IMR-90 (cell line): Measurements from ENCODE around the gene DHX29. TPM values are rescaled to one million over a fixed set of nuclear protein-coding genes. Genes with fewer than 3 reads are reported as not detected.

Experiments
- ATAC-seq: fragments of 200-7000 bp; cut with Tn5 transposase; 2 replicates; pipeline ENCODE4 v1.9.1; 2020; ENCODE audit warnings: low read depth, mild to moderate bottlenecking, moderate library complexity
- BruUV-seq: library from RNA; stranded (reverse); fragments of 400-500 nt; replicated peaks from 2 replicates; lab custom pipeline; 2021; lab: Mats Ljungman, UMichigan
- CTCF ChIA-PET: fragments of 300-600 bp; formaldehyde crosslinking; extraction: SDS; loops from one replicate; lab custom pipeline; 2021; ENCODE audit warnings: antibody characterized with exemption; lab: Yijun Ruan, JAX
- POLR2A ChIA-PET: fragments of 300-600 bp; sonication (Branson Sonifier 250); formaldehyde crosslinking; loops from one replicate; lab custom pipeline; 2022; ENCODE audit warnings: antibody characterized with exemption; ENCODE audit not compliant: unreplicated experiment; lab: Charles Lee
- DNase-seq: peaks from one replicate; pipeline ENCODE4 v3.0.0; 2013
- H2AFZ ChIP-seq: replicated peaks from 2 replicates; pipeline ENCODE3; 2013; ENCODE audit warnings: low read length, mild to moderate bottlenecking; ENCODE audit not compliant: poor library complexity
- H2AK5ac ChIP-seq: 2 replicates; pipeline ENCODE4 v1.6.1; 2013; ENCODE audit warnings: low read depth, low read length, inconsistent platforms
- H2AK9ac ChIP-seq: replicated peaks from 2 replicates; pipeline ENCODE3; 2013; ENCODE audit warnings: mild to moderate bottlenecking, low read depth, low read length, moderate library complexity; ENCODE audit not compliant: poor library complexity
- H2BK120ac ChIP-seq: 2 replicates; pipeline ENCODE4 v1.6.1; 2013; ENCODE audit warnings: low read depth, low read length, inconsistent platforms
- H2BK15ac ChIP-seq: 3 replicates; pipeline ENCODE4 v1.6.1; 2013; ENCODE audit warnings: low read depth, low read length, inconsistent platforms
- H2BK20ac ChIP-seq: 2 replicates; pipeline ENCODE4 v1.6.1; 2013; ENCODE audit warnings: low read depth, mild to moderate bottlenecking, inconsistent platforms, low read length, moderate library complexity
- H2BK5ac ChIP-seq: 2 replicates; pipeline ENCODE4 v1.6.1; 2013; ENCODE audit warnings: mild to moderate bottlenecking, low read depth, low read length, inconsistent platforms; ENCODE audit not compliant: poor library complexity, severe bottlenecking
- H3K14ac ChIP-seq: replicated peaks from 2 replicates; pipeline ENCODE4 v1.6.1; 2013; ENCODE audit warnings: low read depth, low read length, inconsistent platforms
- H3K18ac ChIP-seq: 2 replicates; pipeline ENCODE4 v1.6.1; 2013; ENCODE audit warnings: low read depth, low read length, control low read depth
- H3K23ac ChIP-seq: 2 replicates; pipeline ENCODE4 v1.6.1; 2013; ENCODE audit warnings: low read depth, low read length, inconsistent platforms
- H3K27ac ChIP-seq: 2 replicates; pipeline ENCODE4 v1.5.1; 2013; ENCODE audit warnings: mild to moderate bottlenecking, control low read depth, low read length; ENCODE audit not compliant: insufficient read depth
- H3K27me3 ChIP-seq: 2 replicates; pipeline ENCODE4 v1.6.1; 2013; ENCODE audit warnings: low read length; ENCODE audit not compliant: control insufficient read depth, insufficient read depth
- H3K36me3 ChIP-seq: 2 replicates; pipeline ENCODE4 v1.6.1; 2013; ENCODE audit warnings: low read length, mixed read lengths; ENCODE audit not compliant: control insufficient read depth, insufficient read depth
- H3K4ac ChIP-seq: 2 replicates; pipeline ENCODE4 v1.6.1; 2013; ENCODE audit warnings: low read depth, low read length, inconsistent platforms
- H3K4me1 ChIP-seq: 2 replicates; pipeline ENCODE4 v1.6.1; 2013; ENCODE audit warnings: low read length, mixed read lengths; ENCODE audit not compliant: control insufficient read depth, insufficient read depth
- H3K4me2 ChIP-seq: 2 replicates; pipeline ENCODE4 v1.6.1; 2013; ENCODE audit warnings: low read depth, mild to moderate bottlenecking, control low read depth, low read length, moderate library complexity
- H3K4me3 ChIP-seq: 2 replicates; pipeline ENCODE4 v1.5.1; 2013; ENCODE audit warnings: low read depth, mild to moderate bottlenecking, control low read depth, low read length, moderate library complexity; ENCODE audit not compliant: insufficient read depth
- H3K56ac ChIP-seq: 2 replicates; pipeline ENCODE4 v1.6.1; 2013; ENCODE audit warnings: low read length, inconsistent platforms; ENCODE audit not compliant: insufficient read depth; ENCODE audit errors: extremely low read depth
- H3K79me1 ChIP-seq, 2 experiments: 2 replicates each; pipeline ENCODE4 v1.6.1; 2013; ENCODE audit warnings: low read length in 2 of 2, inconsistent platforms in 1 of 2, low read depth in 1 of 2
- H3K9ac ChIP-seq: 2 replicates; pipeline ENCODE4 v1.6.1; 2013; ENCODE audit warnings: low read depth, low read length, control low read depth
- H3K9me1 ChIP-seq: 2 replicates; pipeline ENCODE4 v1.6.1; 2013; ENCODE audit warnings: low read length, inconsistent platforms; ENCODE audit not compliant: insufficient read depth
- H3K9me3 ChIP-seq: 2 replicates; pipeline ENCODE4 v1.6.1; 2013; ENCODE audit warnings: low read length; ENCODE audit not compliant: control insufficient read depth, insufficient read depth
- H4K20me1 ChIP-seq: 2 replicates; pipeline ENCODE4 v1.6.1; 2013; ENCODE audit warnings: low read length, inconsistent platforms; ENCODE audit not compliant: insufficient read depth
- H4K5ac ChIP-seq: 2 replicates; pipeline ENCODE4 v1.6.1; 2013; ENCODE audit warnings: mild to moderate bottlenecking, low read depth, low read length, control low read depth
- H4K8ac ChIP-seq, 2 experiments: 2 replicates each; pipeline ENCODE4 v1.6.1; 2013; ENCODE audit warnings: low read depth in 2 of 2, low read length in 2 of 2, control low read depth in 1 of 2, inconsistent platforms in 1 of 2
- H4K91ac ChIP-seq: 2 replicates; pipeline ENCODE4 v1.6.1; 2013; ENCODE audit warnings: low read depth, low read length, inconsistent platforms; ENCODE audit not compliant: insufficient read depth
- BHLHE40 ChIP-seq: fragments of 150-350 bp; IDR thresholded peaks from 2 replicates; pipeline ENCODE4 v1.6.1; 2016; ENCODE audit warnings: mild to moderate bottlenecking, low read depth, low read length
- CEBPB ChIP-seq: IDR thresholded peaks from 2 replicates; pipeline ENCODE4 v1.6.1; 2012; ENCODE audit warnings: low read depth, low read length, improper control_type of control experiment
- CHD1 ChIP-seq: IDR thresholded peaks from 2 replicates; pipeline ENCODE4 v1.6.1; 2012; ENCODE audit warnings: low read depth, low read length, improper control_type of control experiment
- FOS ChIP-seq: fragments of 150-350 bp; IDR thresholded peaks from 2 replicates; pipeline ENCODE4 v1.6.1; 2016; ENCODE audit warnings: low read depth, low read length
- MXI1 ChIP-seq: IDR thresholded peaks from 2 replicates; pipeline ENCODE4 v1.6.1; 2012; ENCODE audit warnings: low read depth, mild to moderate bottlenecking, low read length, moderate library complexity, borderline replicate concordance
- NFE2L2 ChIP-seq: fragments of 150-350 bp; IDR thresholded peaks from 2 replicates; pipeline ENCODE4 v1.6.1; 2016; ENCODE audit warnings: low read depth, mild to moderate bottlenecking, low read length
- POLR2A ChIP-seq: IDR thresholded peaks from 2 replicates; pipeline ENCODE4 v1.6.1; 2012; ENCODE audit warnings: mild to moderate bottlenecking, low read depth, low read length
- RAD21 ChIP-seq: IDR thresholded peaks from 2 replicates; pipeline ENCODE4 v1.6.1; 2012; ENCODE audit warnings: low read length, improper control_type of control experiment
- RCOR1 ChIP-seq: IDR thresholded peaks from 2 replicates; pipeline ENCODE4 v1.6.1; 2012; ENCODE audit warnings: mild to moderate bottlenecking, low read length, improper control_type of control experiment; ENCODE audit not compliant: insufficient replicate concordance
- RFX5 ChIP-seq: IDR thresholded peaks from 2 replicates; pipeline ENCODE4 v1.8.0; 2012; ENCODE audit warnings: low read depth, mild to moderate bottlenecking, low read length, moderate library complexity
- SMC3 ChIP-seq: fragments of 150-350 bp; IDR thresholded peaks from 2 replicates; pipeline ENCODE4 v1.6.1; 2016; ENCODE audit warnings: low read depth, mild to moderate bottlenecking, antibody characterized with exemption, low read length, moderate library complexity
- WGBS, 2 experiments: methylation state at CpG; one replicate each; pipeline versions ENCODE4 v1.1.5 to v1.1.7; 2013; ENCODE audit warnings: missing lambda C conversion rate in 2 of 2; ENCODE audit not compliant: insufficient read length in 1 of 2; ENCODE audit errors: extremely low coverage in 2 of 2; 5-methylcytosine and 5-hydroxymethylcytosine counted together
- dilution Hi-C: fragments of 300-500 bp; cut with HindIII; formaldehyde crosslinking; loops from one replicate; pipeline ENCODE4 v1.14.3; 2018; ENCODE audit warnings: low sequenced_read_pairs; ENCODE audit not compliant: unreplicated experiment
- in situ Hi-C: fragments of 300-500 bp; cut with MboI; formaldehyde crosslinking; loops from 3 replicates; pipeline ENCODE4 v1.14.3; 2019; ENCODE audit warnings: low sequenced_read_pairs, inconsistent platforms, mixed read lengths
- intact Hi-C: fragments of 100-400 bp; cut with micrococcal nuclease; formaldehyde crosslinking; loops from 2 replicates; pipeline ENCODE4 v1.10.0; 2022
- polyA plus RNA-seq, 3 experiments: library from polyadenylated mRNA; depleted of rRNA; stranded (reverse); fragments of >200 nt; gene quantifications; 2 replicates each; pipeline ENCODE4 v1.2.3, GENCODE V29; 2012; ENCODE audit warnings: low replicate concordance in 1 of 3
- total RNA-seq: library from RNA; depleted of rRNA; stranded (reverse); fragments of >200 nt; gene quantifications from 2 replicates; pipeline ENCODE4 v1.2.3, GENCODE V29; 2012
- TF ChIP-seq, protein P1 (sequence below): fragments of 150-350 bp; IDR thresholded peaks from 2 replicates; pipeline ENCODE4 v1.6.1; 2017; ENCODE audit warnings: mild to moderate bottlenecking, antibody characterized with exemption, low read length, low read depth
- TF ChIP-seq, protein P2 (sequence below): conservative IDR thresholded peaks from 2 replicates; pipeline ENCODE4 v1.5.1; 2012; ENCODE audit warnings: mild to moderate bottlenecking, low read depth, low read length, improper control_type of control experiment

DHX29 gene
- total and polyA plus RNA-seq, 2 of the 4 experiments (the other 2 are of a cell fraction) = 9.5 to 25.6 TPM

DNA sequence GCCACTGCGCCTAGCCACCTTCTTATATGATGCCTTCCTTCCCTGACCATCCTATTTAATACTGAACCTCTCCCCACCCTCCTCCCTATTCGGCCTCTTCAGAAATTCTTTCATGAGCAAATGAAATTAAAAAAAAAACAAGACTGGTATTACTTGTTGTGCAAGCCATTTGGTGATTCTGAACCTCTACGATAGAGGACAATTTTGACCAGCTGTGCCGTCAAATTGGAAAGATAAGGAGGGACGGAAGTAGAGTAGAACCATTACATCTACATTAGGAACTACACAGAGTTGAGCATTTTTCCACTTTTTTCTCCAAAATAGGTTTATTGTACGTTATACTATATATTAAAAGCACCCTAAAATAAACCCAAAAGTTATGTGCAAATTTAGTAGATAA is 2.9 kb downstream of the DHX29 start:
- in situ Hi-C loops = no loop called here
- no peak overlapping the region for H4K8ac ChIP-seq
- POLR2A ChIA-PET = no interaction called here
- H2BK120ac ChIP-seq = no peak overlapping the region
- intact Hi-C loops = no loop called here
- H3K23ac ChIP-seq = no peak overlapping the region
- TF ChIP-seq FOS (no peak), NFE2L2 (no peak), RAD21 (no peak), RCOR1 (no peak), CEBPB (no peak), SMC3 (no peak), RFX5 (no peak), MXI1 (no peak), BHLHE40 (no peak), CHD1 (no peak), POLR2A (no peak)
- TF ChIP-seq, protein P1, sequence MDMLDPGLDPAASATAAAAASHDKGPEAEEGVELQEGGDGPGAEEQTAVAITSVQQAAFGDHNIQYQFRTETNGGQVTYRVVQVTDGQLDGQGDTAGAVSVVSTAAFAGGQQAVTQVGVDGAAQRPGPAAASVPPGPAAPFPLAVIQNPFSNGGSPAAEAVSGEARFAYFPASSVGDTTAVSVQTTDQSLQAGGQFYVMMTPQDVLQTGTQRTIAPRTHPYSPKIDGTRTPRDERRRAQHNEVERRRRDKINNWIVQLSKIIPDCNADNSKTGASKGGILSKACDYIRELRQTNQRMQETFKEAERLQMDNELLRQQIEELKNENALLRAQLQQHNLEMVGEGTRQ = no peak
- TF ChIP-seq, protein P2, sequence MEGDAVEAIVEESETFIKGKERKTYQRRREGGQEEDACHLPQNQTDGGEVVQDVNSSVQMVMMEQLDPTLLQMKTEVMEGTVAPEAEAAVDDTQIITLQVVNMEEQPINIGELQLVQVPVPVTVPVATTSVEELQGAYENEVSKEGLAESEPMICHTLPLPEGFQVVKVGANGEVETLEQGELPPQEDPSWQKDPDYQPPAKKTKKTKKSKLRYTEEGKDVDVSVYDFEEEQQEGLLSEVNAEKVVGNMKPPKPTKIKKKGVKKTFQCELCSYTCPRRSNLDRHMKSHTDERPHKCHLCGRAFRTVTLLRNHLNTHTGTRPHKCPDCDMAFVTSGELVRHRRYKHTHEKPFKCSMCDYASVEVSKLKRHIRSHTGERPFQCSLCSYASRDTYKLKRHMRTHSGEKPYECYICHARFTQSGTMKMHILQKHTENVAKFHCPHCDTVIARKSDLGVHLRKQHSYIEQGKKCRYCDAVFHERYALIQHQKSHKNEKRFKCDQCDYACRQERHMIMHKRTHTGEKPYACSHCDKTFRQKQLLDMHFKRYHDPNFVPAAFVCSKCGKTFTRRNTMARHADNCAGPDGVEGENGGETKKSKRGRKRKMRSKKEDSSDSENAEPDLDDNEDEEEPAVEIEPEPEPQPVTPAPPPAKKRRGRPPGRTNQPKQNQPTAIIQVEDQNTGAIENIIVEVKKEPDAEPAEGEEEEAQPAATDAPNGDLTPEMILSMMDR = no peak
- CTCF ChIA-PET = no interaction called here
- peaks cover 3% of the 10 kb centered on the region for H3K4me1 ChIP-seq
- no peak overlapping the region for H2AFZ ChIP-seq
- dilution Hi-C loops = no loop called here
- H2BK5ac ChIP-seq = peak overlapping the region; percentile 48
- no peak overlapping the region for H4K91ac ChIP-seq
- no peak overlapping the region for H3K4me3 ChIP-seq
- H3K79me1 ChIP-seq = peaks cover 12 to 44% of the 10 kb centered on the region in 2 experiments
- H3K4ac ChIP-seq = no peak overlapping the region
- DNase-seq = no peak
- WGBS, 2 experiments = no CpG with 5 or more reads among the region's 6 CpGs
- H3K36me3 ChIP-seq = peaks cover 6% of the 10 kb centered on the region
- H3K18ac ChIP-seq = no peak overlapping the region
- peaks cover 13% of the 10 kb centered on the region for H3K9me3 ChIP-seq
- H3K14ac ChIP-seq = no peak overlapping the region
- no peak overlapping the region for H3K27ac ChIP-seq
- BruUV-seq = no TSS peak
- H3K9me1 ChIP-seq = peaks cover 2% of the 10 kb centered on the region; the same call in 1 of the 2 replicates
- H2BK15ac ChIP-seq = no peak overlapping the region
- H2AK5ac ChIP-seq = no peak overlapping the region
- H4K5ac ChIP-seq = no peak overlapping the region
- no peak overlapping the region for H3K4me2 ChIP-seq
- peaks cover 9% of the 10 kb centered on the region; the same call in 1 of the 2 replicates for H4K20me1 ChIP-seq
- no peak overlapping the region for H2AK9ac ChIP-seq
- H3K56ac ChIP-seq = no peak overlapping the region
- ATAC-seq = no peak
- H2BK20ac ChIP-seq = no peak overlapping the region
- H3K9ac ChIP-seq = no peak overlapping the region
- no peaks in the 10 kb centered on the region for H3K27me3 ChIP-seq
